Gastrocnemius medialis (tissue), 4 donors: ENCODE data around the gene SMARCA2. TPM values are rescaled to one million over a fixed set of nuclear protein-coding genes. Genes with fewer than 3 reads are reported as not detected.

ENCODE experiments used
- ATAC-seq, 2 donors: fragments of 150-250 bp; one replicate each; pipeline ENCODE4 v1.9.1; 2016
- DNase-seq, 2 donors: peaks; one replicate each; pipeline ENCODE4 v3.0.0-alpha.2; 2019
- H3K27ac ChIP-seq, 4 donors: fragments of 200-600 bp; sonication (generic); 1 replicate in 1 of 4; 2 replicates in 3 of 4; pipeline ENCODE4 v1.5.1; 2016 to 2018; ENCODE audit warnings: mild to moderate bottlenecking in 2 of 4, moderate library complexity in 1 of 4
- H3K27me3 ChIP-seq, 3 donors: fragments of 200-600 bp; sonication (generic) in 2 of 3; 1 replicate in 1 of 3; 2 replicates in 2 of 3; pipeline versions ENCODE4 v1.5.1 to v1.6.0; 2016 to 2019; ENCODE audit warnings: mild to moderate bottlenecking in 1 of 3, moderate library complexity in 1 of 3
- H3K36me3 ChIP-seq, 2 donors: fragments of 200-600 bp; sonication (generic) in 1 of 2; one replicate each; pipeline ENCODE4 v1.5.1; 2017 to 2018
- H3K4me1 ChIP-seq, 2 donors: fragments of 200-600 bp; sonication (generic) in 1 of 2; one replicate each; pipeline ENCODE4 v1.5.1; 2016 to 2017; ENCODE audit warnings: mild to moderate bottlenecking in 2 of 2
- H3K4me3 ChIP-seq, 4 donors: fragments of 200-600 bp; sonication (generic) in 3 of 4; 1 replicate in 1 of 4; 2 replicates in 3 of 4; pipeline ENCODE4 v1.5.1; 2016 to 2019; ENCODE audit warnings: mild to moderate bottlenecking in 2 of 4
- H3K9me3 ChIP-seq, 3 donors: fragments of 200-600 bp; sonication (generic) in 2 of 3; 1 replicate in 1 of 3; 2 replicates in 2 of 3; pipeline ENCODE4 v1.5.1; 2016 to 2019
- CTCF ChIP-seq, 5 experiments: fragments of 450-650 bp in 3 of 5; fragments of 200-600 bp in 2 of 5; sonication (generic) in 2 of 5; IDR thresholded peaks in 4 of 5; conservative IDR thresholded peaks in 1 of 5; 1 replicate in 4 of 5; 2 replicates in 1 of 5; pipeline ENCODE4 v1.5.1; 2016 to 2019; ENCODE audit warnings: antibody characterized with exemption in 5 of 5, mild to moderate bottlenecking in 3 of 5, moderate library complexity in 3 of 5
- POLR2A ChIP-seq, 2 donors: fragments of 450-650 bp; IDR thresholded peaks; one replicate each; pipeline ENCODE4 v1.6.1; 2017; ENCODE audit warnings: antibody characterized with exemption in 2 of 2, mild to moderate bottlenecking in 2 of 2, moderate library complexity in 2 of 2
- in situ Hi-C, 4 donors: fragments of 200-750 bp; cut with MboI; loops; one replicate each; pipeline versions ENCODE4 v1.15.0 to v1.8.0; 2017; ENCODE audit warnings: low sequenced_read_pairs in 4 of 4
- intact Hi-C: fragments of 100-400 bp; cut with DNase I; formaldehyde crosslinking; loops from one replicate; pipeline ENCODE4 v1.15.1; 2023; ENCODE audit warnings: low total_unique reads
- total RNA-seq, 4 donors: library from RNA; depleted of rRNA; stranded (reverse); fragments of >200 nt; gene quantifications; one replicate each; pipeline versions ENCODE4 v1.1.0 to v1.2.3, GENCODE V29; 2016

Gene SMARCA2
- total RNA-seq, 4 donors from 2014 or later: 54.6 to 69.7 (median 63.0) TPM

GRCh38 chr9:2159521-2160454 is 144.6 kb downstream of the SMARCA2 start:
- Histone ChIP-seq H3K27ac (peak overlapping the region; percentile 78 to 90 (median 85)), H3K27me3 (no peaks in the 10 kb centered on the region), H3K36me3 (no peaks in the 10 kb centered on the region), H3K9me3 (no peaks in the 10 kb centered on the region), H3K4me1 (peaks cover 17 to 18% of the 10 kb centered on the region in 2 donors), H3K4me3 (peak overlapping the region; percentile 54 to 70 (median 60))
- intact Hi-C loops (loop anchor here (5.0 to 10.0 kb wide), 4 partner anchors 133 to 505 kb away; partner anchors contain the start of genes SMARCA2 and VLDLR), in situ Hi-C loops (no loop called here)
- DNase-seq: no peak
- ATAC-seq: no peak
- TF ChIP-seq CTCF (IDR thresholded peaks at IDR 0.05 in 4 of 5, conservative IDR thresholded peaks at IDR 0.05 in 1 of 5) (no peak), POLR2A (IDR thresholded peaks at IDR 0.05) (no peak)

- ATAC-seq (no peak), DNase-seq (no peak)
- Histone ChIP-seq H3K9me3 (no peaks in the 10 kb centered on the region), H3K27ac (no peak overlapping the region), H3K4me1 (peaks cover 17 to 18% of the 10 kb centered on the region in 2 donors), H3K36me3 (no peaks in the 10 kb centered on the region), H3K27me3 (no peaks in the 10 kb centered on the region), H3K4me3 (no peak overlapping the region)
- in situ Hi-C loops: no loop called here
- intact Hi-C loops: no loop called here
- TF ChIP-seq CTCF (IDR thresholded peaks at IDR 0.05 in 4 of 5, conservative IDR thresholded peaks at IDR 0.05 in 1 of 5) (no peak), POLR2A (IDR thresholded peaks at IDR 0.05) (no peak)
Measured at GRCh38 chr9:2161661-2162060, 146.5 kb downstream of the SMARCA2 start.

- TF ChIP-seq POLR2A (IDR thresholded peaks at IDR 0.05) (no peak), CTCF (IDR thresholded peaks at IDR 0.05 in 4 of 5, conservative IDR thresholded peaks at IDR 0.05 in 1 of 5) (no peak)
- no peaks in the 10 kb centered on the region for H3K9me3 ChIP-seq
- H3K36me3 ChIP-seq: no peaks in the 10 kb centered on the region
- DNase-seq: no peak
- H3K4me3 ChIP-seq: no peak overlapping the region
- peaks cover 9 to 11% of the 10 kb centered on the region in 2 donors for H3K4me1 ChIP-seq
- intact Hi-C loops: no loop called here
- H3K27ac ChIP-seq: no peak overlapping the region
- ATAC-seq: no peak
- in situ Hi-C loops: no loop called here
- no peaks in the 10 kb centered on the region for H3K27me3 ChIP-seq
Measured at GRCh38 chr9:2163231-2163885, 148.2 kb downstream of the SMARCA2 start.

GRCh38 chr9:2164268-2164667 is 149.1 kb downstream of the SMARCA2 start:
- in situ Hi-C loops: no loop called here
- no peak for ATAC-seq
- peaks cover 9 to 11% of the 10 kb centered on the region in 2 donors for H3K4me1 ChIP-seq
- H3K36me3 ChIP-seq: peaks cover 0 to under 1% of the 10 kb centered on the region in 2 donors
- no peaks in the 10 kb centered on the region for H3K9me3 ChIP-seq
- H3K4me3 ChIP-seq: no peak overlapping the region
- intact Hi-C loops: no loop called here
- no peaks in the 10 kb centered on the region for H3K27me3 ChIP-seq
- no peak for DNase-seq
- TF ChIP-seq POLR2A (IDR thresholded peaks at IDR 0.05) (no peak), CTCF (IDR thresholded peaks at IDR 0.05 in 4 of 5, conservative IDR thresholded peaks at IDR 0.05 in 1 of 5) (no peak)
- H3K27ac ChIP-seq: no peak overlapping the region
